Stimulated activated CD4-positive, alpha-beta T cell treated with anti-CD3 and anti-CD28 coated beads, Interleukin-4, amount 100 ng/mL, for 24 hours (primary cell): ENCODE data around the gene ZNF670.
"Not testable (repeated sequence)": the region's sequence is repeated elsewhere in the genome, so short reads cannot be mapped to it uniquely, and the experiment has no call there.

Experiments
- DNase-seq: peaks from one replicate; pipeline ENCODE4 v3.0.0-alpha.2; 2020

Gene ZNF670

DNA sequence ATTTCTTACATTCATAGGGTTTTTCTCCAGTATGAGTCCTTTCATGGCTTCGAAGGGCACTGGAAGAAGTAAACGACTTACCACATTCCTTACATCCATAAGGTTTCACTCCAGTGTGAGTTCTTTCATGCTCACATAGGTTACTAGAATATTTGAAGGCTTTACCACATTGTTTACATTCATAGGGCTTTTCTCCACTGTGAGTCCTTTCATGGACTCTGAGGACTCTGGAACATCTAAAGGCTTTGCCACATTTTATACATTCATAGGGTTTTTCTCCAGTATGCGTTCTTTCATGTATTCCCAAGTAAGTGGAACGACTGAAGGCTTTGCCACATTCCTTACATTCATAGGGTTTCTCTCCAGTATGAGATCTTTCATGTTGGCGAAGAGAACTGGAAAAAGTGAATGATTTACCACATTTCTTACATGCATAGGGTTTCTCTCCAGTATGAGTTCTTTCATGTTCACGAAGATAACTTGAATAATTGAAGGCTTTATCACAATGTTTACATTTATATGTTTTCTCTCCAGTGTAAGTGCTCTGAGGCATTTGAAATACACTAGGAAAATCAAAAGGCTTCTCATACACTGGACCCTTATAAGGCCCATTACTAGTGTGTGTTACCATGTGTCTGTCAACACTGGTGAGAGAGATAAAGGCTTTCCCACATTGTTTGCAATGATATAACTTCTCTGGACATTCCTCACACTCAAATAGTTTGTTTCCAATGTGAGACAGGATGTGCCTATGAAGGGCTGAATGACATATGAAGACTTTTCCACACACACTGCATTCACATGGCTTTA is 40.9 kb downstream of the ZNF670 start:
- no peak for DNase-seq

DNA sequence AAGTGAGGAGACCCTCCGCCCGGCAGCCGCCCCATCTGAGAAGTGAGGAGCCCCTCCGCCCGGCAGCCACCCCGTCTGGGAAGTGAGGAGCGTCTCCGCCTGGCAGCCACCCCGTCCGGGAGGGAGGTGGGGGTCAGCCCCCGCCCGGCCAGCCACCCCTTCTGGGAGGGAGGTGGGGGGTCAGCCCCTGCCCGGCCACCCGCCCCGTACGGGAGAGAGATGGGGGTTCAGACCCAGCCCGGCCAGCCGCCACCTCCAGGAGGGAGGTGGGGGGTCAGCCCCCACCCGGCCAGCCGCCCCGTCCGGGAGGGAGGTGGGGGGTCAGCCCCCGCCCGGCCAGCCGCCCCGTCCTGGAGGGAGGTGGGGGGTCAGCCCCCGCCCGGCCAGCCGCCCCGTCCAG is 46.3 kb downstream of the ZNF670 start:
- not testable (repeated sequence) for DNase-seq
